T-helper 9 cell (primary cell): ENCODE data around the gene SRGAP2B.
"Not testable (repeated sequence)": the region's sequence is repeated elsewhere in the genome, so short reads cannot be mapped to it uniquely, and the experiment has no call there.

Source experiments
- DNase-seq: peaks from one replicate; pipeline ENCODE4 v3.0.0-alpha.2; 2020

SRGAP2B gene

DNA sequence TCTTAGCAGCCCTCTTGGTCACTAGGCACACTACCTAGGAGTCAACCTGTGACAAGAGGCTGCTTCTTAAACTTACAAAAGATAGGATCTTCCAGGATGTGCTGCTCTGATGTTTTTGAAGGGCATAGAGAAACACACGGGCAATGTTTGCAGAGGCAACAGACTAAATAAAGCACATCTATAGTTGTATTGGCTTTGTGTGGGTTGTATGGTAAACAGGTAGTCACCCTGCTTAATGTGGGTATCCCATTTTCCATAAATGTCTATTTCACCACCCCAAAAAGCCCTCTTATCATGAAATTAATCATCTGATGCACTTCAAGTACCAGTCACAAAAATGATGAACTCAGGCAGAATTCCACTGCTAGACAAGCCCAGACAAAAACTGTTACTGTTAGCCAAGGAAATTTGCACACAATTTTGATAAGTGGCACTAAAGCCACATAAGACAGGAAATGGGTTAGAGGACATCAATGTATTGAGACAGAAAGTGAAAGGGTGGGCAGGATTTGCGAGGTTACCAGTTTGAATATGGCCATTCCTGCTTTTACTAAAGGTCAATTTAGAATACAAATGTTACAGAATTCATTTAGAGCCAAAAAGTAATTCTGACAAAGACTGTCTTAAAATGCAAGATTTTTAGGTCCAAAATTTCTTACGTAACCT, 205.5 kb downstream of the SRGAP2B start:
- DNase-seq: not testable (repeated sequence)

DNA sequence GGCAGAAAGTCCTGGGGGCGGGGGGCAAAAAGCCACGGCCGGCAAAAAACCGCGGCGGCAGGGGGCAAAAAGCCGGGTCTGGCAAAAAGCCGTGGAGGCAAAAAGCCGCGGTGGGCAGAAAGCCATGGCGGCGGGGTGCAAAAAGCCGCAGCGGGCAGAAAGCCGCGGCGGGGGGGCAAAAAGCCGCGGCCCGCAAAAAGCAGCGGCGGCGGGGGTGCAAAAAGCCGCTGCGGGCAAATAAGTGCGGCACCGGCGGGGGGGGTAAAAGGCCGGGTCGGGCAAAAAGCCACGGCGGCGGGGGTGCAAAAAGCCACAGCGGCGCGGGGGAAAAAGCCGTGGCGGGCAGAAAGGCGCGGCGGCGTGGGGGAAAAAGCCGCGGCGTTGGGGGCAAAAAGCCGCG, 212.1 kb downstream of the SRGAP2B start:
- DNase-seq: peak; percentile 32

DNA sequence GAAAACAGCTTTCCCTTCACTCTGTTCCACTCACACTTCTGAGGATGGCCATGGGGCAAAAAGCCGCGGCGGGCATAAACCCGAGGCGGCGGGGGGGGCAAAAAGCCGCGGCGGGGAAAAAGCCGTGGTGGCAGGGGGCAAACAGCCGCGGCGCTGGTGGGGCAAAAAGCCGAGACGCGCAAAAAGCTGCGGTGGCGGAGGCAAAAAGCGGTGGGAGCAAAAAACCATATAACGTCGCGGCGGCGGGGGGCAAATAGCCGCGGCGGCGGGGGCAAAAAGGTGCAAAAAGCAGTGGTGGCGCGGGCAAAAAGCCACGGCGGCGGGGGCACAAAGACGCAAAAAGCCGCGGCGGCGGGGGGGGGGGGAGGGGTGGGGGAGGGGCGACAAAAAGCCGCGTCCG, 212.8 kb downstream of the SRGAP2B start:
- not testable (repeated sequence) for DNase-seq

DNA sequence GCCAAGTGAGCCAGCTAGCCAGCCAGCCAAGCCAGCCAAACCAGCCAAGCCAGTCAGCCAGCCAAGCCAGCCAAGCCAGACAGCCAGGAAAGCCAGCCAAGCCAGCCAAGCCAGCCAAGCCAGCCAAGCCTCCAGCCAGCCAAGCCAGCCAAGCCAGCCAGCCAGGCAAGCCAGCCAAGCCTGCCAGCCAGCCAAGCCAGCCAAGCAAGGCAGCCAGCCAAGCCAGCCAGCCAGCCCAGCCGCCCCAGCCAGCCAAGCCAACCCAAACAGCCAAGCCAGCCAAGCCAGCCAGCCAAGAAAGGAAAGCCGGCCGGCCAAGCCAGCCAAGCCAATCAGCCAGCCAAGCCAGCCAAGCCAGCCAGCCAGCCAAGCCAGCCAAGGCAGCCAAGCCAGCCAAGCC, 236.5 kb downstream of the SRGAP2B start:
- not testable (repeated sequence) for DNase-seq
